H1 (cell line): ENCODE measurements around the gene ZSCAN18.
A peak's percentile ranks its signal among the peaks of the same experiment; 100 is the strongest.

Experiments
- CREB1 ChIP-seq: IDR thresholded peaks from 2 replicates; pipeline ENCODE4 v1.6.1; 2012; ENCODE audit warnings: inconsistent platforms
- CTCF ChIP-seq, 3 experiments: IDR thresholded peaks; 1 replicate in 2 of 3; 2 replicates in 1 of 3; pipeline versions ENCODE4 v1.5.1 to v1.6.1; 2011; ENCODE audit warnings: low read length in 3 of 3, mild to moderate bottlenecking in 3 of 3, inconsistent platforms in 2 of 3, low read depth in 1 of 3, moderate library complexity in 1 of 3; ENCODE audit not compliant: insufficient read depth in 1 of 3; ENCODE audit errors: control extremely low read depth in 1 of 3
- MAX ChIP-seq: IDR thresholded peaks from 2 replicates; pipeline ENCODE4 v1.6.1; 2012; ENCODE audit warnings: inconsistent platforms
- POLR2A ChIP-seq, 2 experiments: IDR thresholded peaks; 1 replicate in 1 of 2; 2 replicates in 1 of 2; pipeline ENCODE4 v1.6.1; 2011; ENCODE audit warnings: low read depth in 2 of 2, low read length in 2 of 2, mild to moderate bottlenecking in 2 of 2; ENCODE audit errors: control extremely low read depth in 1 of 2
- RAD21 ChIP-seq, 2 experiments: IDR thresholded peaks in 1 of 2; conservative IDR thresholded peaks in 1 of 2; 2 replicates each; pipeline ENCODE4 v1.6.1; 2011; ENCODE audit warnings: low read depth in 2 of 2, low read length in 2 of 2, improper control_type of control experiment in 1 of 2, inconsistent platforms in 1 of 2, mild to moderate bottlenecking in 1 of 2, moderate library complexity in 1 of 2

DNA sequence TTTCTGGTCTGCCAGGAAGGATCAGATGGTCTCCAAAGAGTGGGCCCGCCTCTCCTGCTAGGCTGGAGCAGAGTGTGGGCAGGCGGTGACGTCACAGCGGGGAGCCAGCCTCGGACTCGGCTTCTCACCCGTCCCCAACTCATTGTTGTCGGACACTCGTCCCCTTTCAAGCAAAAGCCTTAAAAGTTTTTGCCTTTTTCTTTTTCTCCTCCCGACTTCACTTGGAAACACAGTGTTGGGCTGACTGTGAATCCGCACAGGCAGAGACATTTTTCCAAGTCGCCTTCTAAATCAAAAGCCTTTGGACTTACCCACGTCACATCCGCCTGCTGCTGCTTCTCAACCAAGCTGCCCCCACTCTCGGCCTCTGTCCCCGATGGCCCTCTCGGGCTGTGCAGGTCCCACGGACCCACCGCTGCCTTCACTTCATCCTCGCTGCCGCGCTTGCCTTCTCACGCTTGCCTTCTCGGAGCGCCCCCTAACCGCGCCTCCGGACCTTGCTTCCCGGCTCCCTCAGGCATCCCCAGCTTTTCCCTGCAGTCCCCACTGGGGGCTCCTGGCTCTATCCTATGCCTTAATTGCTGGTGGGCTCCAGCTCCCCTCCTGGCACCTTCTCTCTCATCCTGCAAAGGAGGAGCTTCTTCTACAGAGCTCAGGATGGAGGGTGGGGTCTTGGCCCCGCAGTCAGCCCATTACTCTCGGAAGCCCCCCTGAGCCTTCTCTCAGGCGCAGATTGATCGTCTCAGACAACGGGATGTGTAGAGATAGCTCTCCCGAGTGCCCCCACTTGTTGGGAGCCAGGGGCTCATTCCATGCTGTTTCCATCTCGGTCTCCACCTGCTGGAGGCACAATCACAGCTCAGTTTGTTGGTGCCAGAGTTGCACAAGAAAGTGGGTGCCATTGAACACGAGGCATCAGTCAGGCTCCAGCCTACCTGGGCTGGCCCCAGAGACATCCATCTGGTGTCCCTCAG, 42.8 kb downstream of the ZSCAN18 start:
- no peak for TF ChIP-seq CREB1
- TF ChIP-seq POLR2A (IDR thresholded peaks at IDR 0.05; ENCODE audit: control extremely low read depth in 1 of 2, low read depth in 2 of 2, low read length in 2 of 2) = no peak
- TF ChIP-seq MAX = no peak; the same call in 1 of the 2 replicates
- TF ChIP-seq RAD21 (IDR thresholded peaks at IDR 0.05 in 1 of 2, conservative IDR thresholded peaks at IDR 0.05 in 1 of 2; ENCODE audit: low read depth in 2 of 2, low read length in 2 of 2) = peak in 1 of 2 experiments; percentile 41; a peak in 2 of 4 replicates
- TF ChIP-seq CTCF (IDR thresholded peaks at IDR 0.05; ENCODE audit: control extremely low read depth in 1 of 3, insufficient read depth in 1 of 3, low read depth in 1 of 3, low read length in 3 of 3) = peak in 2 of 3 experiments; percentile 54 to 80; a peak in 3 of 4 replicates
